HCT116 (cell line): ENCODE measurements around the gene SCUBE2. TPM values are rescaled to one million over a fixed set of nuclear protein-coding genes. Genes with fewer than 3 reads are reported as not detected.

Source experiments
- ATAC-seq: fragments of 200-7000 bp; cut with Tn5 transposase; 2 replicates; pipeline ENCODE4 v1.9.1; 2020; ENCODE audit warnings: mild to moderate bottlenecking, moderate library complexity
- BruUV-seq: library from RNA; stranded (reverse); fragments of 400-500 nt; replicated peaks from 2 replicates; lab custom pipeline; 2021; lab: Mats Ljungman, UMichigan
- CTCF ChIA-PET: fragments of 300-600 bp; sonication (Branson Sonifier 250); formaldehyde crosslinking; loops from one replicate; lab custom pipeline; 2021; ENCODE audit warnings: antibody characterized with exemption; lab: Charles Lee
- POLR2A ChIA-PET: fragments of 300-600, 350-600 bp; sonication (Branson Sonifier 250); formaldehyde crosslinking; loops from one replicate; lab custom pipeline; 2021; ENCODE audit warnings: antibody characterized with exemption; lab: Charles Lee
- RAD21 ChIA-PET, 2 experiments: fragments of 300-600 bp; sonication (Branson Sonifier 250); formaldehyde crosslinking; loops; one replicate each; lab custom pipeline; 2023; ENCODE audit warnings: low total read pairs in 2 of 2; ENCODE audit not compliant: uncharacterized antibody in 2 of 2, unreplicated experiment in 2 of 2, low non-redundant PET in 1 of 2; lab: Charles Lee
- DNase-seq: peaks from one replicate; pipeline ENCODE4 v3.0.0-alpha.2; 2010; ENCODE audit warnings: low read depth, low spot score
- H2AFZ ChIP-seq: fragments of 200-600 bp; shearing (Covaris generic), sonication (generic); 2 replicates; pipeline ENCODE4 v1.6.1; 2017; ENCODE audit warnings: low read depth, mixed run types, mixed read lengths, antibody characterized with exemption, low read length; ENCODE audit not compliant: poor library complexity, severe bottlenecking
- H3K27ac ChIP-seq: 2 replicates; pipeline ENCODE4 v1.5.1; 2012; ENCODE audit warnings: low read depth, low read length
- H3K27me3 ChIP-seq: fragments of 200-600 bp; sonication (generic); 2 replicates; pipeline ENCODE4 v1.6.1; 2016; ENCODE audit warnings: mixed run types, low read length, mixed read lengths; ENCODE audit not compliant: insufficient read depth
- H3K36me3 ChIP-seq, 2 experiments: fragments of 200-500 bp in 1 of 2; fragments of 200-600 bp in 1 of 2; sonication (Bioruptor generic) in 1 of 2; sonication (generic) in 1 of 2; 2 replicates each; pipeline versions ENCODE4 v1.5.1 to v1.6.1; 2014 to 2016; ENCODE audit warnings: low read length in 2 of 2, inconsistent platforms in 1 of 2, mixed read lengths in 1 of 2, mixed run types in 1 of 2; ENCODE audit not compliant: insufficient read depth in 2 of 2, control insufficient read depth in 1 of 2
- H3K4me1 ChIP-seq, 2 experiments: fragments of 200-600 bp in 1 of 2; sonication (generic) in 1 of 2; 2 replicates each; pipeline versions ENCODE4 v1.5.1 to v1.6.1; 2012 to 2017; ENCODE audit warnings: low read length in 2 of 2, inconsistent platforms in 1 of 2, mild to moderate bottlenecking in 1 of 2, mixed read lengths in 1 of 2, mixed run types in 1 of 2, moderate library complexity in 1 of 2; ENCODE audit not compliant: insufficient read depth in 2 of 2, control insufficient read depth in 1 of 2
- H3K4me2 ChIP-seq: fragments of 200-600 bp; sonication (generic); 2 replicates; pipeline ENCODE4 v1.6.1; 2017; ENCODE audit warnings: mixed run types, low read length, mixed read lengths
- H3K4me3 ChIP-seq, 2 experiments: fragments of 200-600 bp in 1 of 2; sonication (generic) in 1 of 2; replicated peaks in 1 of 2; 2 replicates each; pipeline ENCODE4 v1.5.1; 2011 to 2016; ENCODE audit warnings: low read length in 2 of 2, control low read depth in 1 of 2, low read depth in 1 of 2, mild to moderate bottlenecking in 1 of 2, mixed read lengths in 1 of 2, mixed run types in 1 of 2
- H3K79me2 ChIP-seq: fragments of 200-600 bp; sonication (generic); 2 replicates; pipeline ENCODE4 v1.6.1; 2017; ENCODE audit warnings: mild to moderate bottlenecking, mixed run types, low read length, moderate library complexity, mixed read lengths; ENCODE audit not compliant: insufficient read depth
- H3K9ac ChIP-seq: fragments of 200-600 bp; sonication (generic); 2 replicates; pipeline ENCODE4 v1.6.1; 2016; ENCODE audit warnings: low read length, mixed read lengths
- H3K9me2 ChIP-seq: fragments of 200-600 bp; sonication (generic), shearing (Covaris generic); 2 replicates; pipeline ENCODE4 v1.6.1; 2017; ENCODE audit warnings: mixed run types, mild to moderate bottlenecking, moderate library complexity; ENCODE audit not compliant: insufficient read depth
- H3K9me3 ChIP-seq, 2 experiments: fragments of 200-500 bp in 1 of 2; fragments of 200-600 bp in 1 of 2; sonication (Bioruptor generic) in 1 of 2; sonication (generic) in 1 of 2; 2 replicates each; pipeline ENCODE4 v1.6.1; 2014 to 2017; ENCODE audit warnings: low read length in 2 of 2, mixed read lengths in 2 of 2, inconsistent platforms in 1 of 2, low read depth in 1 of 2, mild to moderate bottlenecking in 1 of 2, mixed run types in 1 of 2, moderate library complexity in 1 of 2; ENCODE audit not compliant: control insufficient read depth in 1 of 2, insufficient read depth in 1 of 2
- H4K20me1 ChIP-seq: fragments of 200-600 bp; sonication (generic), shearing (Covaris generic); 2 replicates; pipeline ENCODE4 v1.6.1; 2017; ENCODE audit warnings: mixed run types, mild to moderate bottlenecking, moderate library complexity; ENCODE audit not compliant: insufficient read depth
- EZH2phosphoT487 ChIP-seq: fragments of 200-600 bp; IDR thresholded peaks from 2 replicates; pipeline ENCODE4 v1.6.1; 2018; ENCODE audit warnings: antibody characterized with exemption, borderline replicate concordance
- SP1 ChIP-seq: IDR thresholded peaks from 2 replicates; pipeline ENCODE4 v1.6.1; 2012; ENCODE audit warnings: low read depth
- SRF ChIP-seq: IDR thresholded peaks from 2 replicates; pipeline ENCODE4 v1.6.1; 2012; ENCODE audit warnings: low read depth
- YY1 ChIP-seq: IDR thresholded peaks from 2 replicates; pipeline ENCODE4 v1.6.1; 2011; ENCODE audit warnings: low read length, low read depth, moderate library complexity, mild to moderate bottlenecking; ENCODE audit not compliant: insufficient replicate concordance; ENCODE audit errors: extremely low read depth
- intact Hi-C: fragments of 100-400 bp; cut with micrococcal nuclease; formaldehyde crosslinking; loops from 2 replicates; pipeline ENCODE4 v1.10.0; 2022
- total RNA-seq: library from RNA; stranded (reverse); gene quantifications from one replicate; pipeline ENCODE4 v1.2.1, GENCODE V29; 2021; ENCODE audit not compliant: unreplicated experiment
- TF ChIP-seq, protein P1 (sequence below), 3 experiments: fragments of 200-600 bp in 1 of 3; sonication (generic) in 1 of 3; IDR thresholded peaks in 2 of 3; conservative IDR thresholded peaks in 1 of 3; 2 replicates each; pipeline ENCODE4 v1.5.1; 2012 to 2017; ENCODE audit warnings: low read depth in 2 of 3, low read length in 2 of 3, antibody characterized with exemption in 1 of 3, borderline replicate concordance in 1 of 3, control low read depth in 1 of 3, mild to moderate bottlenecking in 1 of 3, mixed read lengths in 1 of 3, mixed run types in 1 of 3, moderate library complexity in 1 of 3; ENCODE audit not compliant: insufficient read depth in 1 of 3
- TF ChIP-seq, protein P2 (sequence below): IDR thresholded peaks from 2 replicates; pipeline ENCODE4 v1.6.1; 2012
- TF ChIP-seq, protein P3 (sequence below): IDR thresholded peaks from 2 replicates; pipeline ENCODE4 v1.6.1; 2012; ENCODE audit warnings: low read depth

SCUBE2 gene
- total RNA-seq, 1 experiment from 2014 or later: 1.3 TPM

DNA sequence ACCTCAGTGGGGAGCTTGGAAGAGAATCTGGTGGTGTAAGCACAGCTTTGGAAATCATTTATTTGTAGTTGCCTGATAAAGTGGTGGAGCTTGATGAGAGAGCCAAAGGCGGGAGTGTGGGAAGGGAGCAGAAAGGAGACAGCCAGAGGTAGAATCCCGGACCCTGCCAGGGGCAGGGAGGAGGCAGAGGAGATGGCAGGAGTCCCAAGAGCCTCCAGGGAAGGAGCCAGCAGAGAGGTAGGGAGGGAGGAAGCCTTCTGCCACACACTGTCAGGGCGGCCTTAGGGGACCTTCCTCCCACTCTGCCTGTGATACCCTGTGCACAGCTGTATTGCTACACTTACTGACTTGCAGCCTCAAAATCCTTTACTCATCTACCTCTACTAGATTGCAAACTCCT lies 15.4 kb downstream of the SCUBE2 start:
- no peak for ATAC-seq
- intact Hi-C loops: no loop called here

DNA sequence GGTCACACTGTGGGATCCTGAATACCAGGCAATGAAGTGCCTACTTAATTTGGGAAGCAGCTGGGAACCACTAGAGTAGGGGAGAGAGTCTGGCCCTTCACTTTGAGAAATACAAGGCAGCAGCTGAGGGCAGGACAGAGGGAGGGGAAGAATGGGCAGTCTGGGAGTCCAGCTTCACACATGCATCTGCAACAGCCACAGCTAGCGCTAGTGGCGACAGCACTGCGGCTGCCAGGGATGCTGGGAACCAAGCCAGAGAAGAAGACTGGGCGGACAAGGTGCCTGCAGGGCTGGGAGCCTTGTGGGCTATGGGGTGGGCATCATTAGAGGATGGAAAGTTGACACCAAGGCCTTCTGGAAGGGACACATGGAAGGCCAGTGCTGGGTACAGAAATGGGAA lies 15.8 kb downstream of the SCUBE2 start:
- POLR2A ChIA-PET: no interaction called here
- H3K36me3 ChIP-seq: no peaks in the 10 kb centered on the region
- RAD21 ChIA-PET: no interaction called here
- H3K4me2 ChIP-seq: no peak overlapping the region
- no peaks in the 10 kb centered on the region for H3K9me2 ChIP-seq
- no peak for DNase-seq
- CTCF ChIA-PET: interaction anchor here (1.2 kb wide), 1 partner anchor 62 kb away, joined by 3 read pairs; no protein-coding TSS in a partner anchor
- intact Hi-C loops: no loop called here
- no peak for ATAC-seq
- TF ChIP-seq, protein P1, sequence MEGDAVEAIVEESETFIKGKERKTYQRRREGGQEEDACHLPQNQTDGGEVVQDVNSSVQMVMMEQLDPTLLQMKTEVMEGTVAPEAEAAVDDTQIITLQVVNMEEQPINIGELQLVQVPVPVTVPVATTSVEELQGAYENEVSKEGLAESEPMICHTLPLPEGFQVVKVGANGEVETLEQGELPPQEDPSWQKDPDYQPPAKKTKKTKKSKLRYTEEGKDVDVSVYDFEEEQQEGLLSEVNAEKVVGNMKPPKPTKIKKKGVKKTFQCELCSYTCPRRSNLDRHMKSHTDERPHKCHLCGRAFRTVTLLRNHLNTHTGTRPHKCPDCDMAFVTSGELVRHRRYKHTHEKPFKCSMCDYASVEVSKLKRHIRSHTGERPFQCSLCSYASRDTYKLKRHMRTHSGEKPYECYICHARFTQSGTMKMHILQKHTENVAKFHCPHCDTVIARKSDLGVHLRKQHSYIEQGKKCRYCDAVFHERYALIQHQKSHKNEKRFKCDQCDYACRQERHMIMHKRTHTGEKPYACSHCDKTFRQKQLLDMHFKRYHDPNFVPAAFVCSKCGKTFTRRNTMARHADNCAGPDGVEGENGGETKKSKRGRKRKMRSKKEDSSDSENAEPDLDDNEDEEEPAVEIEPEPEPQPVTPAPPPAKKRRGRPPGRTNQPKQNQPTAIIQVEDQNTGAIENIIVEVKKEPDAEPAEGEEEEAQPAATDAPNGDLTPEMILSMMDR (IDR thresholded peaks at IDR 0.05 in 2 of 3, conservative IDR thresholded peaks at IDR 0.05 in 1 of 3; ENCODE audit: borderline replicate concordance in 1 of 3, insufficient read depth in 1 of 3, low read depth in 2 of 3, low read length in 2 of 3): no peak
- TF ChIP-seq, protein P2, sequence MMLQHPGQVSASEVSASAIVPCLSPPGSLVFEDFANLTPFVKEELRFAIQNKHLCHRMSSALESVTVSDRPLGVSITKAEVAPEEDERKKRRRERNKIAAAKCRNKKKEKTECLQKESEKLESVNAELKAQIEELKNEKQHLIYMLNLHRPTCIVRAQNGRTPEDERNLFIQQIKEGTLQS: no peak
- TF ChIP-seq SP1 (no peak), EZH2phosphoT487 (no peak), YY1 (no peak)
- TF ChIP-seq, protein P3, sequence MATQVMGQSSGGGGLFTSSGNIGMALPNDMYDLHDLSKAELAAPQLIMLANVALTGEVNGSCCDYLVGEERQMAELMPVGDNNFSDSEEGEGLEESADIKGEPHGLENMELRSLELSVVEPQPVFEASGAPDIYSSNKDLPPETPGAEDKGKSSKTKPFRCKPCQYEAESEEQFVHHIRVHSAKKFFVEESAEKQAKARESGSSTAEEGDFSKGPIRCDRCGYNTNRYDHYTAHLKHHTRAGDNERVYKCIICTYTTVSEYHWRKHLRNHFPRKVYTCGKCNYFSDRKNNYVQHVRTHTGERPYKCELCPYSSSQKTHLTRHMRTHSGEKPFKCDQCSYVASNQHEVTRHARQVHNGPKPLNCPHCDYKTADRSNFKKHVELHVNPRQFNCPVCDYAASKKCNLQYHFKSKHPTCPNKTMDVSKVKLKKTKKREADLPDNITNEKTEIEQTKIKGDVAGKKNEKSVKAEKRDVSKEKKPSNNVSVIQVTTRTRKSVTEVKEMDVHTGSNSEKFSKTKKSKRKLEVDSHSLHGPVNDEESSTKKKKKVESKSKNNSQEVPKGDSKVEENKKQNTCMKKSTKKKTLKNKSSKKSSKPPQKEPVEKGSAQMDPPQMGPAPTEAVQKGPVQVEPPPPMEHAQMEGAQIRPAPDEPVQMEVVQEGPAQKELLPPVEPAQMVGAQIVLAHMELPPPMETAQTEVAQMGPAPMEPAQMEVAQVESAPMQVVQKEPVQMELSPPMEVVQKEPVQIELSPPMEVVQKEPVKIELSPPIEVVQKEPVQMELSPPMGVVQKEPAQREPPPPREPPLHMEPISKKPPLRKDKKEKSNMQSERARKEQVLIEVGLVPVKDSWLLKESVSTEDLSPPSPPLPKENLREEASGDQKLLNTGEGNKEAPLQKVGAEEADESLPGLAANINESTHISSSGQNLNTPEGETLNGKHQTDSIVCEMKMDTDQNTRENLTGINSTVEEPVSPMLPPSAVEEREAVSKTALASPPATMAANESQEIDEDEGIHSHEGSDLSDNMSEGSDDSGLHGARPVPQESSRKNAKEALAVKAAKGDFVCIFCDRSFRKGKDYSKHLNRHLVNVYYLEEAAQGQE: no peak
- no peaks in the 10 kb centered on the region for H3K4me1 ChIP-seq
- BruUV-seq: no TSS peak
- H3K9me3 ChIP-seq: no peaks in the 10 kb centered on the region
- H3K27ac ChIP-seq: no peak overlapping the region
- no peaks in the 10 kb centered on the region for H4K20me1 ChIP-seq
- no peaks in the 10 kb centered on the region for H3K79me2 ChIP-seq
- H2AFZ ChIP-seq: no peak overlapping the region
- no peak overlapping the region for H3K4me3 ChIP-seq
- no peak overlapping the region for H3K9ac ChIP-seq
- H3K27me3 ChIP-seq: no peaks in the 10 kb centered on the region

More for the DNA sequence above, 15.4 kb downstream of the SCUBE2 start:
- TF ChIP-seq, protein P1 (IDR thresholded peaks at IDR 0.05 in 2 of 3, conservative IDR thresholded peaks at IDR 0.05 in 1 of 3; ENCODE audit: borderline replicate concordance in 1 of 3, insufficient read depth in 1 of 3, low read depth in 2 of 3, low read length in 2 of 3): no peak
- TF ChIP-seq SRF: no peak
- H3K4me3 ChIP-seq: no peak overlapping the region
- H3K79me2 ChIP-seq: no peaks in the 10 kb centered on the region
- H3K9me2 ChIP-seq: no peaks in the 10 kb centered on the region
- no peaks in the 10 kb centered on the region for H3K9me3 ChIP-seq
- H3K27ac ChIP-seq: no peak overlapping the region
- CTCF ChIA-PET: interaction anchor here (1.2 kb wide), 1 partner anchor 61 kb away, joined by 3 read pairs; no protein-coding TSS in a partner anchor
- DNase-seq: no peak
- no peak overlapping the region for H2AFZ ChIP-seq
- H3K4me1 ChIP-seq: no peaks in the 10 kb centered on the region
- no peaks in the 10 kb centered on the region for H4K20me1 ChIP-seq
- H3K27me3 ChIP-seq: no peaks in the 10 kb centered on the region
- no peak overlapping the region for H3K4me2 ChIP-seq
- RAD21 ChIA-PET: no interaction called here
- H3K9ac ChIP-seq: no peak overlapping the region
- POLR2A ChIA-PET: no interaction called here
- H3K36me3 ChIP-seq: no peaks in the 10 kb centered on the region
- BruUV-seq: no TSS peak
